Neural cell (in vitro differentiated cells): ENCODE results near the gene MTA1. TPM values are rescaled to one million over a fixed set of nuclear protein-coding genes. Genes with fewer than 3 reads are reported as not detected.

Source experiments
- H2AFZ ChIP-seq: fragments of 200-600, 300-800 bp; sonication (generic), shearing (Covaris generic); 2 replicates; pipeline ENCODE4 v1.6.0; 2014; ENCODE audit warnings: low read depth, mild to moderate bottlenecking, antibody characterized with exemption, low read length, moderate library complexity
- H3F3A ChIP-seq: fragments of 200-600 bp; shearing (Covaris generic); 2 replicates; pipeline ENCODE4 v1.6.1; 2016; ENCODE audit warnings: mild to moderate bottlenecking, moderate library complexity, mixed read lengths, antibody characterized with exemption, low read length; ENCODE audit not compliant: insufficient read depth, poor library complexity, severe bottlenecking
- H3K27ac ChIP-seq: fragments of 200-600, 300-800 bp; sonication (generic), shearing (Covaris generic); 2 replicates; pipeline ENCODE4 v1.5.1; 2014; ENCODE audit warnings: mild to moderate bottlenecking, low read length, moderate library complexity
- H3K27me3 ChIP-seq: fragments of 300-800, 200-600 bp; sonication (generic), shearing (Covaris generic); 2 replicates; pipeline ENCODE4 v1.6.0; 2014; ENCODE audit warnings: mild to moderate bottlenecking, low read depth, low read length, moderate library complexity; ENCODE audit not compliant: insufficient read depth
- H3K36me3 ChIP-seq: fragments of 300-800, 200-600 bp; sonication (generic), shearing (Covaris generic); 2 replicates; pipeline ENCODE4 v1.5.1; 2014; ENCODE audit warnings: mild to moderate bottlenecking, antibody characterized with exemption, low read length, moderate library complexity; ENCODE audit not compliant: insufficient read depth
- H3K4me2 ChIP-seq: fragments of 300-800, 200-600 bp; sonication (generic), shearing (Covaris generic); 2 replicates; pipeline ENCODE4 v1.6.0; 2014; ENCODE audit warnings: mild to moderate bottlenecking, low read length
- H3K4me3 ChIP-seq: fragments of 300-800, 200-600 bp; sonication (generic), shearing (Covaris generic); 2 replicates; pipeline ENCODE4 v1.5.1; 2014; ENCODE audit warnings: mild to moderate bottlenecking, low read length, moderate library complexity
- H3K79me2 ChIP-seq: fragments of 200-600 bp; shearing (Covaris generic); replicated peaks from 2 replicates; pipeline ENCODE4 v1.6.0; 2014; ENCODE audit warnings: mild to moderate bottlenecking, low read length, moderate library complexity; ENCODE audit not compliant: insufficient read depth
- H3K9ac ChIP-seq: fragments of 300-800, 200-600 bp; sonication (generic), shearing (Covaris generic); 2 replicates; pipeline ENCODE4 v1.6.1; 2016; ENCODE audit warnings: mild to moderate bottlenecking, low read length, mixed read lengths
- H3K9me2 ChIP-seq: fragments of 200-600 bp; shearing (Covaris generic); 2 replicates; pipeline ENCODE4 v1.6.1; 2016; ENCODE audit warnings: mild to moderate bottlenecking, low read length, mixed read lengths; ENCODE audit not compliant: insufficient read depth
- H3K9me3 ChIP-seq: fragments of 200-600, 300-800 bp; sonication (generic), shearing (Covaris generic); 2 replicates; pipeline ENCODE4 v1.6.1; 2016; ENCODE audit warnings: mild to moderate bottlenecking, mixed run types, low read length, moderate library complexity, mixed read lengths
- H4K20me1 ChIP-seq: fragments of 200-600 bp; shearing (Covaris generic); 2 replicates; pipeline ENCODE4 v1.6.1; 2016; ENCODE audit warnings: mild to moderate bottlenecking, mixed run types; ENCODE audit not compliant: insufficient read depth
- EP300 ChIP-seq: fragments of 450-650 bp; conservative IDR thresholded peaks from 2 replicates; pipeline ENCODE4 v1.6.1; 2014; ENCODE audit warnings: antibody characterized with exemption, mild to moderate bottlenecking, moderate library complexity; ENCODE audit not compliant: poor library complexity, severe bottlenecking
- EZH2 ChIP-seq: fragments of 200-600, 300-800 bp; shearing (Covaris generic), sonication (generic); IDR thresholded peaks from 2 replicates; pipeline ENCODE4 v1.6.1; 2014; ENCODE audit warnings: antibody characterized with exemption, low read length, borderline replicate concordance, mild to moderate bottlenecking; ENCODE audit not compliant: insufficient read depth, poor library complexity, severe bottlenecking
- MXI1 ChIP-seq: fragments of 450-650 bp; conservative IDR thresholded peaks from 2 replicates; pipeline ENCODE4 v1.6.1; 2014; ENCODE audit warnings: antibody characterized with exemption, mild to moderate bottlenecking; ENCODE audit not compliant: poor library complexity, severe bottlenecking
- POLR2AphosphoS5 ChIP-seq: IDR thresholded peaks from 2 replicates; pipeline ENCODE4 v1.6.1; 2012
- RAD21 ChIP-seq: fragments of 450-650 bp; conservative IDR thresholded peaks from 2 replicates; pipeline ENCODE4 v1.6.1; 2014; ENCODE audit warnings: antibody characterized with exemption, mild to moderate bottlenecking, moderate library complexity
- SMC3 ChIP-seq: fragments of 450-650 bp; conservative IDR thresholded peaks from 2 replicates; pipeline ENCODE4 v1.6.1; 2014; ENCODE audit warnings: antibody characterized with exemption, mild to moderate bottlenecking, moderate library complexity; ENCODE audit not compliant: poor library complexity
- TAF1 ChIP-seq: IDR thresholded peaks from 2 replicates; pipeline ENCODE4 v1.6.1; 2012; ENCODE audit warnings: low read depth
- polyA plus RNA-seq: library from polyadenylated mRNA; depleted of rRNA; stranded (reverse); fragments of >200 nt; gene quantifications from 2 replicates; pipeline ENCODE4 v1.2.3, GENCODE V29; 2014
- TF ChIP-seq, protein P1 (sequence below): IDR thresholded peaks from 2 replicates; pipeline ENCODE4 v1.6.1; 2012; ENCODE audit warnings: borderline replicate concordance
- TF ChIP-seq, protein P2 (sequence below): fragments of 450-650 bp; IDR thresholded peaks from 2 replicates; pipeline ENCODE4 v1.5.1; 2014; ENCODE audit warnings: antibody characterized with exemption, mild to moderate bottlenecking, moderate library complexity; ENCODE audit not compliant: poor library complexity, severe bottlenecking

The MTA1 gene
- polyA plus RNA-seq, 1 donor from 2014 or later = 94.0 TPM

DNA sequence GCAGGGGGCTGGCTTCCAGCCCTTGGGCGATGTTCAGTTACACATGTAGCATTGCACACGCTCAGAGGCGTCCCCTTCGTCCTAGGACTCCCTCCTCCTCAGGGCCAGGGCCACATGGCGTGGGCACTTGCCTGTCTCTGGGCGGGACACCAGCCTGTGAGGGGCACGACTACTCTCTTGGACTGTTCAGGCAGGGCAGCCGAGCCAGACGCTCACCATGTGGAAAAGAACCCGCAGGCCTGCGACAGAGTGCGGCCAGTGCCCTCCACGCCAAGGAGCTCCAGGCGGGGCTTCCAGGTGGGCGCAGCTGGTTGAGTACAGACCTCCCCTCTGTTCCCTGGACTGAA lies 20.9 kb downstream of the MTA1 start:
- H4K20me1 ChIP-seq = peaks cover 3% of the 10 kb centered on the region
- TF ChIP-seq MXI1 (no peak), EP300 (no peak), SMC3 (no peak), EZH2 (no peak), POLR2AphosphoS5 (no peak), TAF1 (no peak), RAD21 (no peak)
- TF ChIP-seq, protein P1, sequence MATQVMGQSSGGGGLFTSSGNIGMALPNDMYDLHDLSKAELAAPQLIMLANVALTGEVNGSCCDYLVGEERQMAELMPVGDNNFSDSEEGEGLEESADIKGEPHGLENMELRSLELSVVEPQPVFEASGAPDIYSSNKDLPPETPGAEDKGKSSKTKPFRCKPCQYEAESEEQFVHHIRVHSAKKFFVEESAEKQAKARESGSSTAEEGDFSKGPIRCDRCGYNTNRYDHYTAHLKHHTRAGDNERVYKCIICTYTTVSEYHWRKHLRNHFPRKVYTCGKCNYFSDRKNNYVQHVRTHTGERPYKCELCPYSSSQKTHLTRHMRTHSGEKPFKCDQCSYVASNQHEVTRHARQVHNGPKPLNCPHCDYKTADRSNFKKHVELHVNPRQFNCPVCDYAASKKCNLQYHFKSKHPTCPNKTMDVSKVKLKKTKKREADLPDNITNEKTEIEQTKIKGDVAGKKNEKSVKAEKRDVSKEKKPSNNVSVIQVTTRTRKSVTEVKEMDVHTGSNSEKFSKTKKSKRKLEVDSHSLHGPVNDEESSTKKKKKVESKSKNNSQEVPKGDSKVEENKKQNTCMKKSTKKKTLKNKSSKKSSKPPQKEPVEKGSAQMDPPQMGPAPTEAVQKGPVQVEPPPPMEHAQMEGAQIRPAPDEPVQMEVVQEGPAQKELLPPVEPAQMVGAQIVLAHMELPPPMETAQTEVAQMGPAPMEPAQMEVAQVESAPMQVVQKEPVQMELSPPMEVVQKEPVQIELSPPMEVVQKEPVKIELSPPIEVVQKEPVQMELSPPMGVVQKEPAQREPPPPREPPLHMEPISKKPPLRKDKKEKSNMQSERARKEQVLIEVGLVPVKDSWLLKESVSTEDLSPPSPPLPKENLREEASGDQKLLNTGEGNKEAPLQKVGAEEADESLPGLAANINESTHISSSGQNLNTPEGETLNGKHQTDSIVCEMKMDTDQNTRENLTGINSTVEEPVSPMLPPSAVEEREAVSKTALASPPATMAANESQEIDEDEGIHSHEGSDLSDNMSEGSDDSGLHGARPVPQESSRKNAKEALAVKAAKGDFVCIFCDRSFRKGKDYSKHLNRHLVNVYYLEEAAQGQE = no peak
- TF ChIP-seq, protein P2, sequence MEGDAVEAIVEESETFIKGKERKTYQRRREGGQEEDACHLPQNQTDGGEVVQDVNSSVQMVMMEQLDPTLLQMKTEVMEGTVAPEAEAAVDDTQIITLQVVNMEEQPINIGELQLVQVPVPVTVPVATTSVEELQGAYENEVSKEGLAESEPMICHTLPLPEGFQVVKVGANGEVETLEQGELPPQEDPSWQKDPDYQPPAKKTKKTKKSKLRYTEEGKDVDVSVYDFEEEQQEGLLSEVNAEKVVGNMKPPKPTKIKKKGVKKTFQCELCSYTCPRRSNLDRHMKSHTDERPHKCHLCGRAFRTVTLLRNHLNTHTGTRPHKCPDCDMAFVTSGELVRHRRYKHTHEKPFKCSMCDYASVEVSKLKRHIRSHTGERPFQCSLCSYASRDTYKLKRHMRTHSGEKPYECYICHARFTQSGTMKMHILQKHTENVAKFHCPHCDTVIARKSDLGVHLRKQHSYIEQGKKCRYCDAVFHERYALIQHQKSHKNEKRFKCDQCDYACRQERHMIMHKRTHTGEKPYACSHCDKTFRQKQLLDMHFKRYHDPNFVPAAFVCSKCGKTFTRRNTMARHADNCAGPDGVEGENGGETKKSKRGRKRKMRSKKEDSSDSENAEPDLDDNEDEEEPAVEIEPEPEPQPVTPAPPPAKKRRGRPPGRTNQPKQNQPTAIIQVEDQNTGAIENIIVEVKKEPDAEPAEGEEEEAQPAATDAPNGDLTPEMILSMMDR = no peak

GRCh38 chr14:105440992-105441391 lies 21.4 kb downstream of the MTA1 start:
- Histone ChIP-seq H3F3A (no peaks in the 10 kb centered on the region), H3K9me3 (no peaks in the 10 kb centered on the region), H3K79me2 (peaks cover 15% of the 10 kb centered on the region), H3K4me2 (no peak overlapping the region), H3K4me3 (no peak overlapping the region), H3K9me2 (no peaks in the 10 kb centered on the region), H3K9ac (no peak overlapping the region), H3K27me3 (no peaks in the 10 kb centered on the region), H3K27ac (no peak overlapping the region), H3K36me3 (no peaks in the 10 kb centered on the region), H4K20me1 (peaks cover 3% of the 10 kb centered on the region), H2AFZ (no peak overlapping the region)
- TF ChIP-seq POLR2AphosphoS5 = no peak
- TF ChIP-seq EP300 = no peak
- no peak for TF ChIP-seq RAD21
- TF ChIP-seq SMC3 = no peak
- TF ChIP-seq MXI1 = no peak
- no peak for TF ChIP-seq EZH2
- TF ChIP-seq TAF1 = no peak
- TF ChIP-seq, protein P2 = no peak

More for the DNA sequence above, 20.9 kb downstream of the MTA1 start:
- Histone ChIP-seq H3K27me3 (no peaks in the 10 kb centered on the region), H3K9ac (no peak overlapping the region), H3K36me3 (no peaks in the 10 kb centered on the region), H3F3A (no peaks in the 10 kb centered on the region), H3K27ac (no peak overlapping the region), H3K79me2 (peaks cover 19% of the 10 kb centered on the region), H3K4me2 (no peak overlapping the region), H3K4me3 (no peak overlapping the region), H3K9me2 (no peaks in the 10 kb centered on the region), H2AFZ (no peak overlapping the region), H3K9me3 (no peaks in the 10 kb centered on the region)
